HG03432 (cell line): ENCODE data around the gene SMPD3.

Source experiments
- ATAC-seq: cut with Tn5 transposase; IDR thresholded peaks from one replicate; pipeline ENCODE4 v1.9.1; 2021; ENCODE audit warnings: mild to moderate bottlenecking, moderate library complexity; ENCODE audit not compliant: unreplicated experiment

Gene SMPD3

DNA sequence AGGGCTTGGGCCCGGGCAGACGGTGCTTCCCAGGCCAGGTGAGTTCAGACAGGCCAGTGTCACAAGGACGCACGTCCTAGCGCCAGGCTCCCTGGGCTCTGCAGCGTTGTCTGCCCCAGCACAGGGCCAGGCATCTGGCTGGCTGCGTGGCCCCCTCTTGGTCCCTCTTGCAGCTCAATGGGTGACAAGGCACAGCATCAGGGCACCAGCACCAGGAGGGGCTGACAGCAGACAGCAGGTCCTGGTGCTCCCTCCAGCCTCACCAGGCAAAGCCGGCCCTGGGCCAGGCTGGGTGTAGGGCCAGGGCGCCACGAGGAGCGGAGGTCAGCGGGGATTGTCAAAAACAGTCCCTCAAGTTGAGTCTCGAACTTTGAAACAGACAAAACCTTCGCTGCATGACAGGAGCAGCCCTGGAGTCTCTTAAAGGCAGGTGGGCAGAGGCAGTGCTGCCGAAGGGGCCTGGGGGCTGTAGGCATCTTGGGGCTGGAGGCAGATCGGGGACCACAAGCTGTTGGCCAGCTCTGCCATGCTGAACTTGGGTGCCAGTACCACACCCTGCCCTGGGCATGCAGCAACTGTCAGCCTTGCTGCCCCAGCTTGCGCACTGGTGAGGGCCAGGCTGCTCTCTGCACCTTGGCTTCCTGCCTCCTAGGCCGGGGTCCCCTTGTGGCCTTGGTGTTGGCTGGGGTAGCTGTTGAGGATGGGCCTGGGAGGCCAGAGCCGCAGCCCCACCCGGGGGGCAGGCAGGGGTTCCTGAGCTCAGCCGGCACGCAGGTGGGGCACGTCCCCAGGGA, 88.7 kb downstream of the SMPD3 start:
- no peak for ATAC-seq

DNA sequence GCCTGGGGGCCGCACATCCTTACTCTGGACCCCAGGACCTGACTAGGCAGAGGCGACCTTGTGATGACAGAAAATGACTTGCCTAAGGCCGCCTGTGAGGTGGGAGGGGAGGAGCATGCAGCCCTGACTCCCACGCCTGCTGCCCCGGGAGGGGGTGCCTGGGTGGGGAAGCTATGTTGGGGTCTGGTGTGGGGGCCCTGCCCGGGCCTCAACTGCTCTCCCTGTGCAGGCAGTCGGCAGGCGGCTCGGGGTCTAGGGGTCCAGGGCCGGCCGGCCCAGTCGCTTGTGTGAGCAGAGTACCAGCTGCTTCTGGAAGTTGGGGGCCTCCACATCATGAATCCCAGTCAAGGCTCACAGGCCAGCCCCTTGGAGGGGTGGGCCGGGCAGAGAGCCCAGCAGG, 89.4 kb downstream of the SMPD3 start:
- ATAC-seq: no peak

DNA sequence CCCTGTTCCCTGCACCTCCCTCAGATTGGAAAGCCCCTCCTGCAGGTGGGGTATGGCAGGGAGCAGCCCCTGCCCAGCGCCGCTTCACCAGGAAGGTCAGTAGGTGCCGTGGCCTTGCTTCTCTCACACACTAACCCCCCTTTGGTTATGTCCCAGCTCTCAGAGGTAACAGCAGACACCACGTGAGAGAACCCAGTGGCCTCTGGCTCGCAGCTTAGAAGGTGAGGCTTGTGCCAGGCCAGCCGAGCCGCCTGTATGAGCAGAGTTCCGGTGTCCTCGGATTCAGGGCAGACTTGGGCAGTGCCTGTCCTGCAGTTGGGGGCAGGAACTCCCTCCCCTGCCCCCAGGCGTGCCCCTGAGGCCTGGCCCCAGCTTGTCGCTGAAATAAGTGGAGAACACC, 90.4 kb downstream of the SMPD3 start:
- no peak for ATAC-seq

DNA sequence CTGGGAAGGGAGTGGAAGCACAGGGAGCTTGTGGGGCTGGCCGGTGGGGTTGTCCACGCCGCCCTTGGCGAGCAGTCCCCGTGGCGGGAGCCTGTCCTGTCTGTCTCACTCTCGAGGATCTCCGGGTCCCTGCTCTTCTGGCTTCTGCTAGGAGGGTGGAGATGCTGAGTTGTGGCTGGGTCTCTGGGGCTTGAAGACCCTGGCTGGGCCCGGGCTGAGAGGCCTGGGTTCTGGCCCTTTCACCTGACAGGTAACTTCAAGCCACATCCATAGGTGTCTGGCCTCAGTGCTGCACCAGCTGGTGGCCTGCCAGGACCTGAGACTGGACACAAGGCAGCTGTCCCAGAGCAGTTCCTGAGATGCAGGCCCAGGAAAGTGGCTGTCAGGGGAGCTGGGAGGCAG, 90.8 kb downstream of the SMPD3 start:
- no peak for ATAC-seq

DNA sequence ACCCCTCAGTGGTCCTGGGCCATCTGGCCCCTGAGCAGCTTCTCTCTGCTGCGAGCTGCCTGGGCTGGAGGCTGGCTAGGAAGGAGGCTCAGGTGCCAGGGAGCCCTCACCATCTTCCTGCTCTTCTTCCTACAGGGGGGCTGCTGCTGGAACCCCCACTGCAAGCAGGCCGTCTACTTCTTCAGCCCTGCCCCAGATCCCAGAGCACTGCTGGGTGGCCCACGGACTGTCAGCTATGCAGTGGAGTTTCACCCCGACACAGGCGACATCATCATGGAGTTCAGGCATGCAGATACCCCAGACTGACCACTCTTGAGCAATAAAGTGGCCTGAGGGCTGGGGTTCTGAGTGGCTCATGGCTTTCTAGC, 91.4 kb downstream of the SMPD3 start:
- no peak for ATAC-seq

DNA sequence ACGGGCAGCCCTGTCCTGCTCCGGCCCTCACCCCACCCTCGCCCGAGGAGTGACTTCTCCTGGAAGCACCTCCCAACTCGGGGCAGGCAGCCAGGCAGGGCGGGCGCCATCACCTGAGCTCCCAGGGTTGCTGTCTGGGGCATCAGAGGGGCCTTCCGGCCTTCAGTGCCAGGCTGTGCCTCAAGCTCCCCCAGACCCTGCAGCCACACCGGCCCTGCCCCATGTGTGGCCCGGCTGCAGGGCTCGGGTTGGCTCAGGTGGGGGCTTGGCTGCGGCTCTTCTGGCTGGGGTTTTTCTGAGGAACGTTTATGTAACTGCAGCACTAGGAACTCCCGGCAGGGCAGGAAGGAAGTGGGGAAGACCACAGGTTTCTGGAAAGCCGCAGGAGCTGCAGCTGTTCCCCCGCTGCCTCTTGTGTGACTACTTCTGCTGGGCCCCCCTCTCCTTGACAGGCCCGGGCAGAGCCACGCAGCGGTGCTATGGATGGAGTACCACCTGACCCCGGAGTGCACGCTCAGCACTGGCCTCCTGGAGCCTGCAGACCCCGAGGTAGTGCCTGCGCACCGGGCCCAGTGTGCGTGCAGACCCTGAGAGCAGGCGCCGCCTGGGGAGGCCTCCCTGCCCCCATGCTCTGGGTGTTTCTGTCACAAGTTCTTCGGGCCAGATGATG, 91.9 kb downstream of the SMPD3 start:
- peak; percentile 83 for ATAC-seq

DNA sequence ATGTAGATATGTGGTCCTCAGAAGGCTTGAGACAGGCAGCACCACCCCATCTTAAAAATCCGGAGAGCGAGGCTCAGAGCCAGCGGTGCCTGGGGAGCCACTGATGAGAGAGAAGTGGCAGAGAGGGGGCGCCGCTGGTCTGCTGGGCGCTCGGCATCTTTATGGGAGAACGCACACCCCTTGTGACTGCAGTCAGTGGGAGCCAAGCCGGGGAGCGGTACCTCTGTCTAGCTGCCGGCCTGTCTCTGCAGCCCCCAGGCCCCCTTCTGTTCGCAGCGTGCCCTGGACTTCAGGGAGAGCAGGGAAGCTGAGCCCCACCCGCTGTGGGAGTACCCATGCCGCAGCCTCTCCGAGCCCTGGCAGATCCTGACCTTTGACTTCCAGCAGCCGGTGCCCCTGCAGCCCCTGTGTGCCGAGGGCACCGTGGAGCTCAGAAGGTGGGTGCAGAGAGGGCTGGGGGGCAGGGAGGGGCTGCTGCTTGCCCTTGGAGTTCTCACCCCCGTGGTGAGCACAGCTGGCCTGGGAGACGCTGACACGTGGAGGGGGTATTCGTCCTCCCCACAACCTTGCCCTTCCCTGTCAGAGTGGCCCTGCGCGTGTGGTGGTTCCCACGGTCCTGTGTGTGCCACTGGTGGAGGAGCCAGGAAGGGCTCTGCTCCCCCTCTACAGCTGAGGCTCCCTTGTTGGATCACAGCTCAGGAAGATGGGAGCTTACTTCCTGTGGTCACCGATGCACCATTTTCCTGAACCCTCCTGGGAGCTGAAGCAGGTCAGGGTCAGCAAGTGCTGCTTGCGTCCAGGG, 92.7 kb downstream of the SMPD3 start:
- ATAC-seq: no peak

DNA sequence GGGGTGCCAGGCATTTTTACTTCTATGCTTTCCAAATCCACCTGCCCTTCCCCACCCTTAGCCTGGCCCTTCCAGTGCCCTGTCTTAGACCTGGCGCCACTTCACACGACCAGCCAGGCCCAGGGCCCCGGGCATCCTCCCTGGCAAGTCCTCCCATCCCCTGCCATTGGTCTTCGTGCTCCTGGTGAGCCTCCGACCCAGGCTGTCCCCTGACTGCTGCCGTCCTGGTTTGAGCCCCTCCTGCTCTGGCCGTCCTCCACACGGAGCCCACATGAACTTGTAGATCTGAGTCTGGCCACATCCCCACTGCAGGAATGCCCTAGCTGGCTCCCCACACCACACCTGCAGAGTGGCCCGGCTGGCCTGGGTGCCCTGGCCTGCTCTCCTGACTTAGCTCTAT, 93.5 kb downstream of the SMPD3 start:
- ATAC-seq: no peak

DNA sequence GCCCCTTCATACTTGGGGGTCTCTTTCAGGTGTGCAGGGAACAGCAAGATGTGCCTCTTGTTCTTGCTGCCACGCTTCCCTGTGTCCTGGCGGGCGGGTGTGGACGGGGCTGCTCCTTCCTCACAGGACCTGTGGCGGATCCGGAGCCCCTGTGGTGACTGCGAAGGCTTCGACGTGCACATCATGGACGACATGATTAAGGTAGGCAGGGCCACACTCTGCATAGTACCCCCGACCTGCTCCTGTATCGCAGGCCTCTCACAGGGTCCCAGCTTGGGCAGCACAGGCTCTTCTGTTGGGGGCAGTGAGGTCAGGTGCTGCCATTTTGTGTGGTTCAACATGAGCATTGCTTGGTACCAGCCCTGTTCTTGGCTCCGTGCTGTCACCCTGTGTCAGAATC, 94.9 kb downstream of the SMPD3 start:
- no peak for ATAC-seq

DNA sequence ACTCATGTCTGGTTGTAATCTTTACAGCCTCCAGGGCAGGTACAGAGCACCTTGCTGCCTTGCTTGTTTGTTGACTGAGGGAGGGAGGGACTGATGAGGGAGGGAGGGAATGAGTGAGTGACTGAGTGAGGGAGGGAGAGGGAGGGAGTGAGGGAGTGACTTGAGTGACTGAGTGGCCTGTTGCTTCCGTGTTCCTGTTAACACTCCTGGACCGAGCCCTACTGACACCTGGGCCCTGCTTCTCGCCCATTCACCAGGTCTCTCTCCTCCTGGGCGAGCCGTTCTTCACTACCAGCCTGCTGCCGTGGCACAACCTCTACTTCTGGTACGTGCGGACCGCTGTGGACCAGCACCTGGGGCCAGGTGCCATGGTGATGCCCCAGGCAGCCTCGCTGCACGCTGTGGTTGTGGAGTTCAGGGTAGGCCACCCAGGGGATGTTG, 96.3 kb downstream of the SMPD3 start:
- no peak for ATAC-seq

DNA sequence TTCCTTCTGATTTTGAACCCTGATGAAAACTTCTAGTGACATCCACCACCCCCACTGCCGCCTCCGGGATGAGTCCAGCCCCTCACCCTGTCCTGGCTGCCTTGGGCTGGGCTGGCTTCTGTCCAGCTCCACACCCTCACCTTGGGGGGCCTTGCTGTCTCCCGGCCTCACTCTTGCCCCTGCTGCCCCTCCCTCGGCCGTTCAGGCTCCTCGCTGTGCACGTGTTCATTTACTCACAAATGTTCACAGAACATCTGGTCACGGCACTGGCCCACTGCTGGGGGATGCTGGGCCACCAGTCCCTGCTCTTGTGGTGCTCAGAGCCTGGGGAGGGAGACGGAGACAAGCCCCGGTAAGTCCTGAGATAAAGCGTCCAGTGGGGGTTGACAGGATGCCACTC, 96.8 kb downstream of the SMPD3 start:
- ATAC-seq: no peak

DNA sequence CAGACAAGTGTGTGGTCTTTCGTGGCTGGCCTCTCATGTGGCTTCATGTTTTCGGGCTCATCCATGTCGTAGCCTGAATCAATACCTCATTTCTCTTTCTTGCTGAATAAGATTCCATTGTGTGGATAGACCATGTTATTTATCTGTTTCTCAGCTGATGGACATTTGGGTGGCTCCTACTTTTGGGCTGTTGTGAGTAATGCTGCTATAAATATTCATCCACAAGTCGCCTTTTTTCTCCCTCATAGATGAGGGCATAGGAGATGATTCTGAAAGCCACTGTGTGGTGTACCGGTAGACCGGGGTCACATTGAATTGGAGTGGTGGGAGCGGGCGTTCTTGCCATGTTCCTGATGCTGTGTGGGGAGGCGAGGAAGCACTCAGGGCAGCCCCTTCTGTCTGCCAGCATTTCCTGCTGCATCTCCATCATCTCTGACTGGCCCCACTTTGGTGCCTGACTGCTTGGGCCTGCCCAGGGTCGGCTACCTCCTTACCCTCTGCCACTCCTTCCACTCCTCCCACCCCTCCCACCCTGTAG, 97.4 kb downstream of the SMPD3 start:
- ATAC-seq: no peak

DNA sequence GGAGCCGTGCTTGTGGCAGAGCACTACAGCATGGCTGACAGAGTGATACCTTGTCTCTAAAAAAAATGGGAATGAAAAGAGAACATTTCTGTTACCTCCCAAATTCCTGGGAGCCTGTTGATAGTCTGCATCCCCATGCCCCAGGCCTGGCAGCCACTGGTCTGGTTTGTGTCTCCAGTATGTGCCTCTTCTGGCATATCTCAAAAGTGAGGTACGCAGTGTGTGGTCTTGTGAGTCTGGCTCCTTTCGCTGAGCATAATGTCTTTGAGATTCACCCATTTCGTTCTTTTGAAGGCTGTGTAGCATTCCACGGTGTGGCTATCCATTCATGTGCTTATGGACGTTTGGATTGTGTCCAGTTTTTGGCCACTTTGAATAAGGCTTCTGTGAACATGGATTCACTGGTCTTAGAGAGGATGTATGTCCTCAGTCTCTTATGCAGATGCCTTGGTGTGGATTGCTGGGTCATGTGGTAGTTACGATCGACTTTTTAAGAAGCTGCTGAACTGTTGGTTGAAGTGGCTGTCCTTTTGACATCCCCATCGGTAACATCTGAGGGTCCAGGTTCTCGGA, 98.4 kb downstream of the SMPD3 start:
- ATAC-seq: no peak

DNA sequence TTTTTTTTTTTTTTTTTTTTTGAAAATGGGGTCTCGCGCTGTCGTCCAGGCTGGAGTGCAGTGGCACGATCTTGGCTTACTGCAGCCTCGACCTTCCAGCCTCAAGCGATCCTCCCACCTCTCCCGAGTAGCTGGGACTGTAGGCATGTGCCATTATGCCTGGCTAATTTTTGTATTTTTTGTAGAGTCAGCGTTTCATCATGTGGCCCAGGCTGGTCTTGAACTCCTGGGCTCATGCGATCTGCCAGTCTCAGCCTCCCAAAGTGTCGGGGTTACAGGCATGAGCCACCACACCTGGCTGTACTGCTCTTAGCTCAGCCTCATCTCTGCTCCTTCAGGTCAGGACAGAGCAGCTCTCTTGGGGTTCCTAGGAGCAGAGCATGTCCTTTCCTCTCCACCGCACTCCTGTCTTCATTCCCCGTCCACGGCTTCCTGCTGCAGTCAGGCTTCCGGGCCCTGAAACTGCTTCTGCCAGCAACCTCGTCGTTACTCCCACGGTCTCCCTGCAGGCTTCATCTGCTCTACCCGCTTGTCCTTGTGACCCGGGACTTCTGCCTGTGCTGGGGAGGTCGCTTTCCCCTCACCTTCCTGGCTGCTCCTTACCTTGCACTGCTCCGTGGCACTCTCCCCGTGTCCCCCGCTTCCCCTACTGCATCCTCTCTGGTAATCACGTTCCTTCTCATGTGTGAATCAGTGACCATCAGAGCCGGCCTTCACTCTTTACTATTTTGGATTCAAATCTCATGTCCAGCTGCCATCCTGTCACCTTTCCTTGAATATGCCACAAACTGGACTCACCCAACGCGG, 99.5 kb downstream of the SMPD3 start:
- no peak for ATAC-seq

DNA sequence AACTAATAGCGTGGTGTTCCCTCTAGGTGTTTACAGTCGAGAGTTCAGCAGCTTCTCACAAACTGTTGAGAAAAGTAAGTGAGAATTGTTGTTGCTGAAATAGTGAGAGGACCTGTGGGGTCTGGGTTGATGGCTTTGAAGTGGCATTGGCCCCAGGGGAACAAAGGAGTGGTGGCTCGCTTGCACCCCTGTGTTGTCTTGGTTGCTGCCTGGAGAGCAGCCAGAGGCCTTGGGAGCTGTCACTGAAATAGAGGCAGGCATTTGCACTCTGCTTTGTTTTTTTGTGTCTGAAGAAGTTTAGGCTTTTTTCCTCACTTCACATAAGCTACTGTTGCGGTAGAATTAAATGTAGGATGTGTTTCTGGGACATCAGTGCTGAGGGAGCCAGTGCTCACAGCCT, 100.7 kb downstream of the SMPD3 start:
- no peak for ATAC-seq

DNA sequence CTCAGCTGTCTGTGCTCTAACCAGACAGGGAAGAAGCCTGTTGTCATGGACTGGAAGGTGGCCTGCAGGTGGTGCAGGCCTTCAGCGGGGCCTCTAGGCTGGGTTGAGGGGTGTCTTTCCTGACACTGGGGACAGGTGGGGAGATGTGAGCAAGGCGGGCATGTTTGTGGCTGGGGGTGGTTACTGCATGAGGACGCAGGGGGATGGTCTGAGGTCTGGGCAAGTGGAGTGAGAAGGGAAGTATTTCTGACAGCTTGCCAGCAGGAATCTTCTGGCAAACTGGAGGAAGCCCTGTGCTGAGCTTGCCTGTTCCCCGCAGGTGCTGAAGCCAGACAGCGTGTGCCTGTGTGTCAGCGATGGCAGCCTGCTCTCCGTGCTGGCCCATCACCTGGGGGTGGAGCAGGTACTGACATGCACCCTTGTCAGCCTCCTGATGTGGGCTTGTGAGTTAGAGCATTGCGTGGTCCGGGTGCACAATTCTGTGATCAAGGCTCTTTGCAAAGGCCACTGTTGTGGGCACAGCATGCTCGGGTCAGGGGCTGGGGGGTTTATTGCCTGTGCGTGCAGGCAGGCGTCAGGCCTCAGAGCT, 101.3 kb downstream of the SMPD3 start:
- ATAC-seq: no peak

DNA sequence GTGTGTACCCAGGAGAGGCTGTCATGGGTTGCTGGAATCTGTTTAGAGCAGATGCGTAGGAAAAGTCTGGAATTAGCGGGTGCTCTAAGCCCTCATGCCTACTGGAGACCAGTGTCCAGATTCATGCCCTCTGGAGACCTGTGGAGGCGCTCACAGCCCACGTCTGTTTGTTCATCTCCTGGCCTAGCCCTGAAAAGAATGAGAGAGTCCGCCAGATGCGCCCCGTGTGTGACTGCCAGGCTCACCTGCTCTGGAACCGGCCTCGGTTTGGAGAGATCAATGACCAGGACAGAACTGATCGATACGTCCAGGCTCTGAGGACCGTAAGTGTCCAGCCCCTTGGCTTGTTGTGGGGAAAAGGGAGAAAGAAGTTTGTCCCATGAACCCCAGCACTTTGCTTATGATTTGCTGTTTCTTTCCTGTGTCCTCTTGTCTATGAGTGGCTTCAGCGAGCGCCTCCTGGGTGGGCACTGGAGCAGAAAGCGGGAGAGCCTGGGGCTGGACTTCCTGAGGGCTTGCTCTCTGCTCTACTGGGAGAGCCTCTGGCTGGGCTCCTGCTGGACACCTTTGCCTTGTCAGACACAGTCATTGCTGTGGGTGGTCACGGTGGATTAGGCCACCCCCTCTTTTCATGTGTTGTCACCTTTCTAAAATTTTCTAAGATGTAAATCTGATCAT, 102.2 kb downstream of the SMPD3 start:
- ATAC-seq: no peak

DNA sequence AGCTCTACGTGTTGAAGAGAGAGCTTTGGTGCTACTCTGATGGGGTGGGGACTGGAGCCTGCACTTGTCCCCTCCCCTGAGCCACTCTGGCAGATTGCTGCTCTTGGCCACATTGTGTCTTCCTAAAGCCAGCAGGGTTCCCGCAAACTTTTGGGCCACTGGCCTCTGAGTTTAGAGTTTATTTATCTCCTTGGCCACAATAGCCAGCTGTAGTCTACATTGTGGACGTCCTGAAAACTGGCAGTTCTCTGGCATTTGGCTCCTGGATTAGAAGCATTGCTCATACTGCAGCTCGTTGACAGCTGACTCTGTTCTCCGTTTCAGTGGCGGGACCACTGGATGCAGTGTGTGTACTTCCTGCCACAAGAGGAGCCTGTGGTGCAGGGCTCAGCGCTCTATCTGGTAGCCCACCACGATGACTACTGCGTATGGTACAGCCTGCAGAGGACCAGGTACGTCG, 102.9 kb downstream of the SMPD3 start:
- no peak for ATAC-seq

DNA sequence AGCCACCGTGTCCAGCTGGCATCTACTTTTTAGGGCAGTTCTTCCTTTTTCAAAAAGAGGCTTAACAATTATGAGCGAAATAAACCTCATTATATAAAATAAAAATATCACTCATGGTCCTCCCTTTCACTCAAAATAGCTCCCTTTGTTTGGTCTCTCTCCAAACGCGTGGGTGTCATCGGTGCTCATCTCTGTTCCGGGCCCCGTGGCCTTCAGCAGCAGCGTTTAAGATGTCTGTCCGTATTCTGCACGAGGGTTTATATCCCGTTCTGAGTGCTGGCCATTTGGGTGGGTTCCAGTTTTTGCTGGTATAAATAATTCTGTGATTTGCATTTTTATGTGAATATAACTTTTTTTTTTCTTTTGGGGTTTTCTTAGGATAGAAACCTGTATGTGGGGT, 104.1 kb downstream of the SMPD3 start:
- no peak for ATAC-seq
